ENCODE results near the gene IL2RA. TPM values are rescaled to one million over a fixed set of nuclear protein-coding genes. Genes with fewer than 3 reads are reported as not detected.

Gene IL2RA
- total RNA-seq, 1 donor from 2014 or later: not detected

DNA sequence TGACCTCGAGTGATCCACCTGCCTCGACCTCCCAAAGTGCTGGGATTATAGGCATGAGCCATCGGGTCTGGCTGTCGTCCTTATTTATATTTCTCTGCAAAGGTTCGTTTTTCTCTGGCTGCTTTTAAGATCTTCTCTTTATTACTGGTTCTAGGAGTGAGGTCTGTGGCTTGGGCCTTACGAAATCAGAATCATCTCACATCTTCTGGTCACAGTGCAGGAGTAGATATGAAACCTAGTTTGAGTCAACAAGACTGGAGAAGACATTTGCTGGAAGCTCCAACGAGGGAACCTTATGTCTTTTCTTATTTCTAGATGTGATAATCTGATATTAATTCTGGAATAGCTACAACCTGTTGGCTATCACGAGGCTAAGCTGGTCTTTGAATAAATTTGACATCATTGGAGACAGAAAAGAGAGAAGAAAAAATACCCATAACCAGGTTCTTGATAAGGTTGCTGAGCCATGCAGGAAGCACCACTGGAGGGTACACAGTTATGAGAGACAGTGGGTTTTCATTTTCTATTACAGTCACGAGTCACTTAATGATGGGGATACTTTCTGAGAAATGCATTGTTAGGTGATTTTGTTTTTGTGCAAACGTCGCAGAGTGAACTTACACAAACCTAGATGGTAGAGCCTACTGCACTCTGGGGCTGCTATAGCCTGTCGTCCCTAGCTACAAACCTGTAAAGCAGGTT is 59.2 kb downstream of the IL2RA start:
- no peak overlapping the region for H3K4me3 Mint-ChIP-seq (ENCODE audit: unreplicated experiment)
- TF ChIP-seq, protein P1, sequence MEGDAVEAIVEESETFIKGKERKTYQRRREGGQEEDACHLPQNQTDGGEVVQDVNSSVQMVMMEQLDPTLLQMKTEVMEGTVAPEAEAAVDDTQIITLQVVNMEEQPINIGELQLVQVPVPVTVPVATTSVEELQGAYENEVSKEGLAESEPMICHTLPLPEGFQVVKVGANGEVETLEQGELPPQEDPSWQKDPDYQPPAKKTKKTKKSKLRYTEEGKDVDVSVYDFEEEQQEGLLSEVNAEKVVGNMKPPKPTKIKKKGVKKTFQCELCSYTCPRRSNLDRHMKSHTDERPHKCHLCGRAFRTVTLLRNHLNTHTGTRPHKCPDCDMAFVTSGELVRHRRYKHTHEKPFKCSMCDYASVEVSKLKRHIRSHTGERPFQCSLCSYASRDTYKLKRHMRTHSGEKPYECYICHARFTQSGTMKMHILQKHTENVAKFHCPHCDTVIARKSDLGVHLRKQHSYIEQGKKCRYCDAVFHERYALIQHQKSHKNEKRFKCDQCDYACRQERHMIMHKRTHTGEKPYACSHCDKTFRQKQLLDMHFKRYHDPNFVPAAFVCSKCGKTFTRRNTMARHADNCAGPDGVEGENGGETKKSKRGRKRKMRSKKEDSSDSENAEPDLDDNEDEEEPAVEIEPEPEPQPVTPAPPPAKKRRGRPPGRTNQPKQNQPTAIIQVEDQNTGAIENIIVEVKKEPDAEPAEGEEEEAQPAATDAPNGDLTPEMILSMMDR (IDR thresholded peaks at IDR 0.05; ENCODE audit: unreplicated experiment): no peak
- no peaks in the 10 kb centered on the region for H3K9me3 Mint-ChIP-seq (ENCODE audit: unreplicated experiment)
- H3K27ac Mint-ChIP-seq (ENCODE audit: unreplicated experiment): no peak overlapping the region
- H3K27me3 Mint-ChIP-seq (ENCODE audit: unreplicated experiment): peaks cover 2% of the 10 kb centered on the region
- H3K36me3 Mint-ChIP-seq (ENCODE audit: low read depth, unreplicated experiment): no peaks in the 10 kb centered on the region
- no peaks in the 10 kb centered on the region for H3K4me1 Mint-ChIP-seq (ENCODE audit: unreplicated experiment)
- DNase-seq (ENCODE audit: low spot score): no peak

GRCh38 chr10:5999440-6000165 is 62.6 kb downstream of the IL2RA start:
- H3K36me3 Mint-ChIP-seq (ENCODE audit: low read depth, unreplicated experiment): no peaks in the 10 kb centered on the region
- H3K4me3 Mint-ChIP-seq (ENCODE audit: unreplicated experiment): no peak overlapping the region
- H3K9me3 Mint-ChIP-seq (ENCODE audit: unreplicated experiment): no peaks in the 10 kb centered on the region
- TF ChIP-seq, protein P1 (IDR thresholded peaks at IDR 0.05; ENCODE audit: unreplicated experiment): no peak
- H3K27me3 Mint-ChIP-seq (ENCODE audit: unreplicated experiment): peaks cover 2% of the 10 kb centered on the region
- no peak overlapping the region for H3K27ac Mint-ChIP-seq (ENCODE audit: unreplicated experiment)
- no peaks in the 10 kb centered on the region for H3K4me1 Mint-ChIP-seq (ENCODE audit: unreplicated experiment)
- DNase-seq (ENCODE audit: low spot score): no peak

GRCh38 chr10:5996696-5997095 is 65.5 kb downstream of the IL2RA start:
- Mint-ChIP-seq H3K27ac (ENCODE audit: unreplicated experiment) (no peak overlapping the region), H3K4me3 (ENCODE audit: unreplicated experiment) (no peak overlapping the region), H3K27me3 (ENCODE audit: unreplicated experiment) (no peaks in the 10 kb centered on the region), H3K36me3 (ENCODE audit: low read depth, unreplicated experiment) (no peaks in the 10 kb centered on the region), H3K4me1 (ENCODE audit: unreplicated experiment) (no peaks in the 10 kb centered on the region), H3K9me3 (ENCODE audit: unreplicated experiment) (no peaks in the 10 kb centered on the region)
- TF ChIP-seq, protein P1 (IDR thresholded peaks at IDR 0.05; ENCODE audit: unreplicated experiment): no peak
- no peak for DNase-seq (ENCODE audit: low spot score)

DNA sequence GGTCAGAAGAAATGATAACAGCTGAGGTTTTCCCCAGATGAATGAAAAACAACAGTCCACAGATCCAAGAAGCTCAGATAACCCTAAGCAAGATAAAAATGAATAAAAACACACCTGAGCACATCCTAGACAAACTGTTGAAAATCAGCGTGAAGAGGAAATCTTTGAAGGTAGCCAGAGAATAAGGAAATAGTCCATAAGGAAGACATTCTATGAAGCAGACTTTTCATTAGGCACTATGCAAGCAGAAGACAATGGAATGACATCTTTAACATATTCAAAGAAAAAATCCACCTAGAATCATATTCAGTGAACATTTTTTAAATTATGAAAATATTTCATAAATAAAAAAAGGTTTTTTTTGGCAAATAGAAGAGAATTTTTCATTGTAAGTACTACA is 69.8 kb downstream of the IL2RA start:
- Mint-ChIP-seq H3K27ac (ENCODE audit: unreplicated experiment) (no peak overlapping the region), H3K9me3 (ENCODE audit: unreplicated experiment) (no peaks in the 10 kb centered on the region), H3K27me3 (ENCODE audit: unreplicated experiment) (peaks cover 2% of the 10 kb centered on the region), H3K36me3 (ENCODE audit: low read depth, unreplicated experiment) (no peaks in the 10 kb centered on the region), H3K4me3 (ENCODE audit: unreplicated experiment) (no peak overlapping the region), H3K4me1 (ENCODE audit: unreplicated experiment) (no peaks in the 10 kb centered on the region)
- no peak for DNase-seq (ENCODE audit: low spot score)
- TF ChIP-seq, protein P1 (IDR thresholded peaks at IDR 0.05; ENCODE audit: unreplicated experiment): no peak

GRCh38 chr10:5991708-5992107 is 70.5 kb downstream of the IL2RA start:
- no peak overlapping the region for H3K4me3 Mint-ChIP-seq (ENCODE audit: unreplicated experiment)
- no peak overlapping the region for H3K27ac Mint-ChIP-seq (ENCODE audit: unreplicated experiment)
- TF ChIP-seq, protein P1 (IDR thresholded peaks at IDR 0.05; ENCODE audit: unreplicated experiment): no peak
- H3K27me3 Mint-ChIP-seq (ENCODE audit: unreplicated experiment): peaks cover 2% of the 10 kb centered on the region
- DNase-seq (ENCODE audit: low spot score): no peak
- H3K36me3 Mint-ChIP-seq (ENCODE audit: low read depth, unreplicated experiment): no peaks in the 10 kb centered on the region
- no peaks in the 10 kb centered on the region for H3K9me3 Mint-ChIP-seq (ENCODE audit: unreplicated experiment)
- no peaks in the 10 kb centered on the region for H3K4me1 Mint-ChIP-seq (ENCODE audit: unreplicated experiment)

All from endothelial cell (in vitro differentiated cells).